WERI-Rb-1 (cell line): ENCODE data around the gene ZNF75A.

Source experiments
- DNase-seq: peaks from one replicate; pipeline ENCODE4 v3.0.0-alpha.2; 2020
- H3K27ac ChIP-seq: fragments of 250-450 bp; sonication (Bioruptor Pico); 2 replicates; pipeline ENCODE4 v1.5.1; 2020; ENCODE audit warnings: mild to moderate bottlenecking, moderate library complexity
- H3K27me3 ChIP-seq: fragments of 250-450 bp; sonication (Bioruptor Pico); 2 replicates; pipeline ENCODE4 v1.5.1; 2021; ENCODE audit warnings: mild to moderate bottlenecking, low read depth, moderate library complexity; ENCODE audit not compliant: insufficient read depth, severe bottlenecking
- H3K36me3 ChIP-seq: fragments of 250-450 bp; sonication (Bioruptor Pico); 2 replicates; pipeline ENCODE4 v1.5.1; 2020; ENCODE audit warnings: mild to moderate bottlenecking, moderate library complexity
- H3K4me3 ChIP-seq: 2 replicates; pipeline ENCODE4 v1.5.1; 2011; ENCODE audit warnings: low read depth, mild to moderate bottlenecking, control low read depth, low read length
- H3K9me3 ChIP-seq: fragments of 250-450 bp; sonication (Bioruptor Pico); 2 replicates; pipeline ENCODE4 v1.5.1; 2021; ENCODE audit warnings: mild to moderate bottlenecking, moderate library complexity; ENCODE audit not compliant: severe bottlenecking
- TF ChIP-seq, protein P1 (sequence below): IDR thresholded peaks from 2 replicates; pipeline ENCODE4 v1.5.1; 2011; ENCODE audit warnings: low read depth, mild to moderate bottlenecking, control low read depth, inconsistent platforms, low read length

Gene ZNF75A

DNA sequence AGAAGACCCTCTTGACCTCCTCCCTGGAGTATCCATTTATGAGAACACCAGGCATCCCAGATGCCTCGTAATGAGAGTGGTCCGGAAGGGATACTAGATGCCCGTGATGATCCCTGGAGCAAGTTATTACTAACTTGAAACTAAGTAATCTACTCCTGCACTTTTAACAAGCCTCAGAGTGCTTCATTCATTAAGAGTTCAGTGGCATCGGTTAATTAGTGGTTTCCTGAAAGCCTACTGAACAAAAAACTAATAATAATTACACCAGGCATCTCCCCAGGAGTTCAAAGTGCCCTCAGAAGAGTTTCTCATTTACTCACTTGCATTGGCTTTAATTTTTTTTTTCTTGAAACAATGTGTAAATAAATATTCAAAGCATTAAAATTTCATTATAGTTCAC is 22.2 kb downstream of the ZNF75A start:
- no peaks in the 10 kb centered on the region for H3K36me3 ChIP-seq
- no peak for DNase-seq
- no peaks in the 10 kb centered on the region for H3K27me3 ChIP-seq
- no peak overlapping the region for H3K27ac ChIP-seq
- H3K4me3 ChIP-seq, result no peak overlapping the region
- TF ChIP-seq, protein P1, sequence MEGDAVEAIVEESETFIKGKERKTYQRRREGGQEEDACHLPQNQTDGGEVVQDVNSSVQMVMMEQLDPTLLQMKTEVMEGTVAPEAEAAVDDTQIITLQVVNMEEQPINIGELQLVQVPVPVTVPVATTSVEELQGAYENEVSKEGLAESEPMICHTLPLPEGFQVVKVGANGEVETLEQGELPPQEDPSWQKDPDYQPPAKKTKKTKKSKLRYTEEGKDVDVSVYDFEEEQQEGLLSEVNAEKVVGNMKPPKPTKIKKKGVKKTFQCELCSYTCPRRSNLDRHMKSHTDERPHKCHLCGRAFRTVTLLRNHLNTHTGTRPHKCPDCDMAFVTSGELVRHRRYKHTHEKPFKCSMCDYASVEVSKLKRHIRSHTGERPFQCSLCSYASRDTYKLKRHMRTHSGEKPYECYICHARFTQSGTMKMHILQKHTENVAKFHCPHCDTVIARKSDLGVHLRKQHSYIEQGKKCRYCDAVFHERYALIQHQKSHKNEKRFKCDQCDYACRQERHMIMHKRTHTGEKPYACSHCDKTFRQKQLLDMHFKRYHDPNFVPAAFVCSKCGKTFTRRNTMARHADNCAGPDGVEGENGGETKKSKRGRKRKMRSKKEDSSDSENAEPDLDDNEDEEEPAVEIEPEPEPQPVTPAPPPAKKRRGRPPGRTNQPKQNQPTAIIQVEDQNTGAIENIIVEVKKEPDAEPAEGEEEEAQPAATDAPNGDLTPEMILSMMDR, result no peak
- H3K9me3 ChIP-seq, result no peaks in the 10 kb centered on the region

DNA sequence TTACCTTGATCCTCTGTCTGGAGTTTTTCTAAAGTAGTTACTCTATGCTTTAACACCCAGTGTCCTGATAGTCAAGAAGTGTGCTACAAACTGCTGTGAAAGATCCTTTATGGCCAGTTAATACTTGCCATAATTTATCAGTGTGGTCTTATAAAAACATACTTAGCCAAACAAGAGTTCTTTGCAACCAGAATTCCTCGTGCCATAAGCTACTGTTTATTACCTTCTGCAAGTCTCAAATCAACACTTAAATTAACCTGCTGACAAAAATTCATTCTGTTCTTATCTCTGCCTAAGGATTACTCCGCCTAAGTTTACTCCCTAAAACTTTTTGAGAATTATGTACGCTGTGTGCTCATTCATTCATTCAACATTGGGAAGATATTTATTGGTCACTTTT is 22.8 kb downstream of the ZNF75A start:
- no peaks in the 10 kb centered on the region for H3K9me3 ChIP-seq
- H3K27ac ChIP-seq, result no peak overlapping the region
- no peak for DNase-seq
- no peaks in the 10 kb centered on the region for H3K27me3 ChIP-seq
- H3K4me3 ChIP-seq, result no peak overlapping the region
- H3K36me3 ChIP-seq, result no peaks in the 10 kb centered on the region
- TF ChIP-seq, protein P1, result no peak

DNA sequence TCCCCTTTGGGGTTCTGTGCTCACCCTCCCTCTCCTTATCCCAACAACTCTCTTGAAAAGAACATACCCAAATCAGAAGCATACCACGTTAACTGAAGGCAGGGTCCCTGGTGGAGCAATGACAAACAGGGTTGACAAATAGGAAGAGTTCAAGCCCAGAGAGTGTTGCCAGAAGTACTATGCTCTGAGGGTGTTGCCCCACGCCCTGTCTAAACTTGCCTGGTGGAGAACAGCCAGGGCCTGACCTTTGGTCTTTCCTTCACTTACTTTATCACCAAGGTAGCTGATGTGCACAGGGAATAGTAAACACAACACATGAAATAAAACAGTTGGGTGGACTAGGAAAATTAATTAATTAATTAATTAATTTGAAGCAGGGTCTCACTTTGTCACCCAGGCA is 23.3 kb downstream of the ZNF75A start:
- H3K9me3 ChIP-seq, result no peaks in the 10 kb centered on the region
- H3K4me3 ChIP-seq, result no peak overlapping the region
- no peak for DNase-seq
- TF ChIP-seq, protein P1, result no peak
- no peaks in the 10 kb centered on the region for H3K27me3 ChIP-seq
- H3K36me3 ChIP-seq, result no peaks in the 10 kb centered on the region
- H3K27ac ChIP-seq, result no peak overlapping the region

DNA sequence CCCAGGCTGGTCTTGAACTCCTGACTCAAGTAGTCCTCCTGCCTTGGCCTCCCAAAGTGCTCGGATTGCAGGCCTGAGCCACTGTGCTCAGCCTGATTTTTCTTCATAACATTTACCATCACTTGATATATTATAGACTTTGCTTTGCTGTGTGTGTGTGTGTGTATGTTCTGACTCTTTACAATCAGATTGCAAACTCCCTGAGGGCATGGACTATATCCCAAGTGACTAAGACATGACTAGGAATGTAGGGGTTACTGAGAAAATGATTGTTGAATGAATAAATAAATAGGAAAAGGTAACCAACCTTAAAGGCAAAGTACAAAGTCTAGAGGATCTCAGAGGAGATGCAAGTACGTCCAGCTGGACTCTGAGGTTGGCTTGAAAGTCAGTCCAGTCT is 40.7 kb downstream of the ZNF75A start:
- Histone ChIP-seq H3K9me3 (no peaks in the 10 kb centered on the region), H3K36me3 (no peaks in the 10 kb centered on the region), H3K27ac (no peak overlapping the region), H3K27me3 (no peaks in the 10 kb centered on the region), H3K4me3 (no peak overlapping the region)
- TF ChIP-seq, protein P1, result no peak
- DNase-seq, result no peak

DNA sequence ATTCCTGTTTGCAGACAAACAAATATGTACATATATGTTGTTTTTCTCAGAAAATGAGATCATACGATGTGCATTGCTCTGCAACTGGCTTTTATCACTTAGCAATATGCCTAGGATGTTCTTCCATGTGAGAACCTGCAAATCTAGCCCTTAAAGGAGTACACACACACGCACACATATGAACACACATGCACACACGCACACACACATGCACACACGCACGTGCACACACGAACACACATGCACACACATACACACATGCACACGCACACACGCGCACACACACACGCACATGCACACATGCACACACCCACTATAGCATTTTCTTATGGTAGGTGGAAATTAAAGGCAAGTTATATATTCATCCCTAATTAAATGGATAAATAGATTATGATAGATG is 42.3 kb downstream of the ZNF75A start:
- Histone ChIP-seq H3K36me3 (no peaks in the 10 kb centered on the region), H3K4me3 (no peak overlapping the region), H3K27ac (no peak overlapping the region), H3K9me3 (no peaks in the 10 kb centered on the region), H3K27me3 (no peaks in the 10 kb centered on the region)
- DNase-seq, result no peak
- TF ChIP-seq, protein P1, result no peak

DNA sequence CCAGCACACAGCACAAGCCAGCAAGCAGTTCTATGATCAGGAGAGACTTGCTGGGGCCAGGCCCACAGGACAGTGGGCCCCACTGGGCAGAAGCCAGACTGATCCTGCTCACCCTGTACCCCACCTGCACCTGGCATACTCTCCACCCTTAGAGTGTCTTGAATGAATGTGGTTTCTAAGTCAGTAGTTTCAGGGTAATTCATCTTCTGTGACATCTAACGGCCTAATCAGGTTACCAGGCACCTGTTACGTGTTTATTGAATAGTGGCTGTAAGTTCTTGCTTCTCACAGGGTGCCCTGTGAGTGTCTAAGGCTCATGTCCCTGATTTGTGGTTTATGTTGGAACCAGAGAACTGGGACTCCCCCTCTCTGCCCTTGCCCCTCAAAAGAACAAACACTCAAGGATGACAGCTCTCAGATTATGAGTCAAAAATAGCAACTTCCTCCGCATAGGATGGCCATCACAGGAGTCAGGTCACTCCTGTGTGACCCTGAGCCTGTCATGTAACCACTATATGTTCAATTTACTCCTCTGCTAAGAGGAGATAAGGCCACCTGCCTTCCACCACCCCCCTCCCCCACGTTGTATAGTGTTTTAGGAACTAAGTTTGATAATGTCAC is 43.4 kb downstream of the ZNF75A start:
- Histone ChIP-seq H3K36me3 (no peaks in the 10 kb centered on the region), H3K9me3 (no peaks in the 10 kb centered on the region), H3K4me3 (no peak overlapping the region), H3K27ac (no peak overlapping the region), H3K27me3 (no peaks in the 10 kb centered on the region)
- TF ChIP-seq, protein P1, result no peak
- DNase-seq, result no peak
